HepG2 (cell line): ENCODE data around the gene HEXD. TPM values are rescaled to one million over a fixed set of nuclear protein-coding genes. Genes with fewer than 3 reads are reported as not detected.

ENCODE experiments used
- ARNT2 ChIP-seq: sonication (generic); formaldehyde crosslinking; IDR thresholded peaks from 2 replicates; pipeline ENCODE4 v1.8.0; 2022; ENCODE audit warnings: mild to moderate bottlenecking, low read depth, missing genetic modification reagents, moderate library complexity
- ASH2L ChIP-seq: fragments of 300-600, 200-600 bp; sonication (generic); IDR thresholded peaks from 2 replicates; pipeline ENCODE4 v1.7.0; 2017; ENCODE audit warnings: low read depth, mild to moderate bottlenecking, moderate library complexity, mixed read lengths, low read length; ENCODE audit not compliant: insufficient read length
- ATF3 ChIP-seq: sonication (generic); formaldehyde crosslinking; IDR thresholded peaks from 2 replicates; pipeline ENCODE4 v1.4.0; 2020; ENCODE audit warnings: missing genetic modification reagents
- BCLAF1 ChIP-seq: fragments of 450-650 bp; IDR thresholded peaks from 2 replicates; pipeline ENCODE4 v1.6.1; 2017; ENCODE audit warnings: mild to moderate bottlenecking
- CREB1 ChIP-seq, 2 experiments: fragments of 450-650 bp in 1 of 2; IDR thresholded peaks; 2 replicates each; pipeline ENCODE4 v1.6.1; 2016 to 2017; ENCODE audit warnings: control low read depth in 1 of 2, mild to moderate bottlenecking in 1 of 2, missing compliant biosample characterization in 1 of 2, missing genetic modification characterization in 1 of 2
- CREB3 ChIP-seq: sonication (generic); formaldehyde crosslinking; IDR thresholded peaks from 2 replicates; pipeline ENCODE4 v1.5.0; 2020; ENCODE audit warnings: missing genetic modification reagents
- IRF1 ChIP-seq: sonication (generic); formaldehyde crosslinking; IDR thresholded peaks from 2 replicates; pipeline ENCODE4 v1.4.0; 2020; ENCODE audit warnings: low read depth, mild to moderate bottlenecking, missing genetic modification reagents
- JUND ChIP-seq: sonication (generic); formaldehyde crosslinking; IDR thresholded peaks from 2 replicates; pipeline ENCODE4 v1.8.0; 2022; ENCODE audit warnings: mild to moderate bottlenecking, missing genetic modification reagents
- KMT2A ChIP-seq: sonication (generic); formaldehyde crosslinking; IDR thresholded peaks from 2 replicates; pipeline ENCODE4 v1.4.0; 2020; ENCODE audit warnings: missing genetic modification reagents
- POLR2G ChIP-seq: fragments of 200-400 bp; formaldehyde crosslinking; IDR thresholded peaks from 2 replicates; pipeline ENCODE4 v1.6.1; 2018; ENCODE audit warnings: mild to moderate bottlenecking, low read depth, low read length, moderate library complexity
- SMAD1 ChIP-seq: sonication (generic); formaldehyde crosslinking; IDR thresholded peaks from 2 replicates; pipeline ENCODE4 v1.4.0; 2020; ENCODE audit warnings: missing genetic modification reagents, low read depth, mild to moderate bottlenecking, borderline replicate concordance
- SP4 ChIP-seq: sonication (generic); formaldehyde crosslinking; IDR thresholded peaks from 2 replicates; pipeline ENCODE4 v1.8.1; 2023; ENCODE audit warnings: mild to moderate bottlenecking, missing genetic modification reagents
- THAP11 ChIP-seq: IDR thresholded peaks from 2 replicates; pipeline ENCODE4 v1.6.1; 2016; ENCODE audit warnings: missing biosample characterization, missing genetic modification reagents
- TSC22D2 ChIP-seq: sonication (generic); formaldehyde crosslinking; IDR thresholded peaks from 2 replicates; pipeline ENCODE4 v1.5.1; 2020; ENCODE audit warnings: missing genetic modification reagents, mild to moderate bottlenecking, borderline replicate concordance
- ZBTB2 ChIP-seq: sonication (generic); formaldehyde crosslinking; IDR thresholded peaks from 2 replicates; pipeline ENCODE4 v1.8.0; 2022; ENCODE audit warnings: low read depth, missing genetic modification reagents
- ZNF343 ChIP-seq: sonication (generic); formaldehyde crosslinking; IDR thresholded peaks from 2 replicates; pipeline ENCODE4 v1.4.0; 2020; ENCODE audit warnings: mild to moderate bottlenecking, missing genetic modification reagents
- ZNF432 ChIP-seq: sonication (generic); formaldehyde crosslinking; IDR thresholded peaks from 2 replicates; pipeline ENCODE4 v1.5.0; 2020; ENCODE audit warnings: missing genetic modification reagents, mild to moderate bottlenecking, borderline replicate concordance
- ZNF639 ChIP-seq: conservative IDR thresholded peaks from 2 replicates; pipeline ENCODE4 v1.6.1; 2018; ENCODE audit warnings: missing genetic modification reagents
- polyA plus RNA-seq, 8 experiments: library from polyadenylated mRNA; depleted of rRNA in 3 of 8; stranded (reverse) in 7 of 8; unstranded in 1 of 8; fragments of >200 nt; fragmentation: Illumina TruSeq in 4 of 8; extraction: Trizol in 4 of 8; gene quantifications; 2 replicates each; pipeline versions ENCODE4 v1.2.1 to v1.2.3, GENCODE V29; 2011 to 2016; ENCODE audit warnings: low read depth in 4 of 8, missing spikeins in 1 of 8, mixed read lengths in 1 of 8; ENCODE audit not compliant: insufficient read depth in 1 of 8
- total RNA-seq, 5 experiments: library from RNA; depleted of rRNA; stranded (reverse); fragments of >200 nt; fragmentation: Illumina TruSeq; extraction: Trizol; gene quantifications; 2 replicates each; pipeline ENCODE4 v1.2.3, GENCODE V29; 2016; ENCODE audit warnings: low read depth in 1 of 5
- TF ChIP-seq, protein P1 (sequence below), 2 experiments: fragments of 450-650 bp in 1 of 2; sonication (generic) in 1 of 2; formaldehyde crosslinking; IDR thresholded peaks; 2 replicates each; pipeline versions ENCODE4 v1.5.0 to v1.8.0; 2020 to 2022; ENCODE audit warnings: mild to moderate bottlenecking in 1 of 2, missing genetic modification reagents in 1 of 2

HEXD gene
- total and polyA plus RNA-seq, 2 of the 13 experiments (the other 11 are each of a cell fraction or from before 2014, with no cell fraction given), result 22.3 to 41.8 TPM

DNA sequence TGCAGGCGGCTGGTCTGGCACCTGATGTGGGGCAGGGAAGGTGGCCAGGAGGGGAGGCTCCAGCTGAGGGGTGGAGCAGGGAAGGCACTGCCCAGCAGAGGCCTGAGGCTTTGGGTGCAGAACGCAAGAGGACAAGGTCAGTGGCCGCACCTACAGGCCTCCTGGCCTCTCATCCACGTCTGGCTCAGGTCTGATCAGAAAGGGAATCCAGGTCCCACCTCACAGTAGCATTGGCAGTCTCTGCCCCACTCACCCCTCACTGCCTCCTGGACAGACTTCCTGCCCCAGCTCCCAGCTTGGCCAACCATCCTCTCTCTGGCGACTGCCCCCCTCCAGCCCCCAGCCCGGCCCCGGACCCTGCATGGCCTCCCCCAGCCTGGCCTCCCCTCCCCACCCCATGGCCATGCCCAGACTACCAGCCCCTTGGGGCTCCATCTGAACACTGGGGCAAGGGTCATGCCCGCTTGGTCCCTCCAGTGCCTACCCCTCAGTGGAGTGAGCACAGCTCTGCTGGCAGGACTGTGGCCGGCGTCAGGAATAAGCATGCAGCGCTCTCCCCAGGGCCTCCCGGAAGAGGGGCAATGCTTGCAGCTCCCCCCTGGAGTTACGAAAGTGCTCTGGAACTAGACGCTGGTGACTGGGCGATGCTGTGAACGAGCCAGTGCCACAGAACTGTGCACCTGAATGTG is 42.0 kb upstream of the HEXD start (continued):
- TF ChIP-seq ZNF639 (0 out of 2 replicates have a peak, but pooled peaks have one; percentile 30), ZNF343 (no peak), ARNT2 (CRISPR knock-in tag) (peak; percentile 52; the same call in 1 of the 2 replicates), BCLAF1 (no peak), ZNF432 (CRISPR knock-in tag) (no peak), CREB1 (IDR thresholded peaks at IDR 0.05) (no peak), CREB1 (CRISPR knock-in tag; IDR thresholded peaks at IDR 0.05) (no peak), ASH2L (no peak), ZBTB2 (no peak), SMAD1 (CRISPR knock-in tag) (0 out of 2 replicates have a peak, but pooled peaks have one; percentile 29), TSC22D2 (CRISPR knock-in tag) (no peak), IRF1 (CRISPR knock-in tag) (no peak), ATF3 (CRISPR knock-in tag) (no peak), POLR2G (no peak), SP4 (peak; percentile 54; the same call in 1 of the 2 replicates), KMT2A (CRISPR knock-in tag) (0 out of 2 replicates have a peak, but pooled peaks have one; percentile 26), CREB3 (no peak), JUND (CRISPR knock-in tag) (0 out of 2 replicates have a peak, but pooled peaks have one; percentile 23), THAP11 (no peak; the same call in 1 of the 2 replicates)
- TF ChIP-seq, protein P1, sequence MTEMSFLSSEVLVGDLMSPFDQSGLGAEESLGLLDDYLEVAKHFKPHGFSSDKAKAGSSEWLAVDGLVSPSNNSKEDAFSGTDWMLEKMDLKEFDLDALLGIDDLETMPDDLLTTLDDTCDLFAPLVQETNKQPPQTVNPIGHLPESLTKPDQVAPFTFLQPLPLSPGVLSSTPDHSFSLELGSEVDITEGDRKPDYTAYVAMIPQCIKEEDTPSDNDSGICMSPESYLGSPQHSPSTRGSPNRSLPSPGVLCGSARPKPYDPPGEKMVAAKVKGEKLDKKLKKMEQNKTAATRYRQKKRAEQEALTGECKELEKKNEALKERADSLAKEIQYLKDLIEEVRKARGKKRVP (CRISPR knock-in tag; IDR thresholded peaks at IDR 0.05), result no peak
